ENCODE measurements around the gene PTPRO.

- no peak for TF ChIP-seq CTCF (IDR thresholded peaks at IDR 0.05; ENCODE audit: low read depth, low read length)
- TF ChIP-seq EZH2phosphoT487 (IDR thresholded peaks at IDR 0.05; ENCODE audit: low read depth), result no peak
Observed at GRCh38 chr12:15596174-15596573, 273.9 kb downstream of the PTPRO start.
